ENCODE measurements around the gene ALDH1B1. TPM values are rescaled to one million over a fixed set of nuclear protein-coding genes. Genes with fewer than 3 reads are reported as not detected.
A peak's percentile ranks its signal among the peaks of the same experiment; 100 is the strongest.

The ALDH1B1 gene
- polyA plus RNA-seq, 1 experiment = 47.0 TPM

GRCh38 chr9:38435521-38435920 lies 43.0 kb downstream of the ALDH1B1 start:
- Histone ChIP-seq H3K4me3 (ENCODE audit: low read depth, low read length) (no peak overlapping the region), H3K27me3 (ENCODE audit: control insufficient read depth, insufficient read depth, low read length) (peaks cover 20% of the 10 kb centered on the region), H3K9me3 (ENCODE audit: control insufficient read depth, insufficient read depth, low read length) (no peaks in the 10 kb centered on the region), H3K27ac (ENCODE audit: low read depth, low read length) (no peak overlapping the region)
- CTCF ChIA-PET = interaction anchor here (1.1 kb wide), 1 partner anchor 27 kb away, joined by 3 read pairs; no protein-coding TSS in a partner anchor
- POLR2A ChIA-PET = no interaction called here
- DNase-seq (ENCODE audit: low read depth, low spot score) = no peak
- no peak for TF ChIP-seq CTCF (IDR thresholded peaks at IDR 0.05; ENCODE audit: low read depth, low read length)

- TF ChIP-seq CTCF (IDR thresholded peaks at IDR 0.05; ENCODE audit: low read depth, low read length) = no peak
- ChIA-PET POLR2A (no interaction called here), CTCF (no interaction called here)
- Histone ChIP-seq H3K4me3 (ENCODE audit: low read depth, low read length) (no peak overlapping the region), H3K27ac (ENCODE audit: low read depth, low read length) (no peak overlapping the region), H3K9me3 (ENCODE audit: control insufficient read depth, insufficient read depth, low read length) (no peaks in the 10 kb centered on the region), H3K27me3 (ENCODE audit: control insufficient read depth, insufficient read depth, low read length) (peaks cover 17% of the 10 kb centered on the region)
- no peak for DNase-seq (ENCODE audit: low read depth, low spot score)
Observed at GRCh38 chr9:38436708-38437107, 44.2 kb downstream of the ALDH1B1 start.

- no peak for TF ChIP-seq CTCF (IDR thresholded peaks at IDR 0.05; ENCODE audit: low read depth, low read length)
- Histone ChIP-seq H3K4me3 (ENCODE audit: low read depth, low read length) (no peak overlapping the region), H3K9me3 (ENCODE audit: control insufficient read depth, insufficient read depth, low read length) (no peaks in the 10 kb centered on the region), H3K27ac (ENCODE audit: low read depth, low read length) (peak overlapping the region; percentile 39), H3K27me3 (ENCODE audit: control insufficient read depth, insufficient read depth, low read length) (peaks cover 14% of the 10 kb centered on the region)
- CTCF ChIA-PET = interaction anchor here (0.8 to 1.0 kb wide), 2 partner anchors 9 to 20 kb away, joined by 3 read pairs; no protein-coding TSS in a partner anchor
- POLR2A ChIA-PET = no interaction called here
- peak; percentile 8 for DNase-seq (ENCODE audit: low read depth, low spot score)
Observed at GRCh38 chr9:38437193-38437823, 44.8 kb downstream of the ALDH1B1 start.

- CTCF ChIA-PET = no interaction called here
- peaks cover 9% of the 10 kb centered on the region for H3K27me3 ChIP-seq (ENCODE audit: control insufficient read depth, insufficient read depth, low read length)
- no peaks in the 10 kb centered on the region for H3K9me3 ChIP-seq (ENCODE audit: control insufficient read depth, insufficient read depth, low read length)
Observed at GRCh38 chr9:38439291-38439915, 46.9 kb downstream of the ALDH1B1 start.

More at GRCh38 chr9:38439291-38439915, 46.9 kb downstream of the ALDH1B1 start:
- H3K27ac ChIP-seq (ENCODE audit: low read depth, low read length) = no peak overlapping the region
- no peak for DNase-seq (ENCODE audit: low read depth, low spot score)
- no peak overlapping the region for H3K4me3 ChIP-seq (ENCODE audit: low read depth, low read length)
- POLR2A ChIA-PET = no interaction called here
- TF ChIP-seq CTCF (IDR thresholded peaks at IDR 0.05; ENCODE audit: low read depth, low read length) = no peak

All from AG04450 (cell line).